ENCODE results near the gene SH3RF2.
A peak's percentile ranks its signal among the peaks of the same experiment; 100 is the strongest.

The SH3RF2 gene

GRCh38 chr5:146013761-146014160 is 77.4 kb downstream of the SH3RF2 start:
- no peaks in the 10 kb centered on the region for H3K27me3 ChIP-seq (ENCODE audit: insufficient read depth, low read length, poor library complexity)

DNA sequence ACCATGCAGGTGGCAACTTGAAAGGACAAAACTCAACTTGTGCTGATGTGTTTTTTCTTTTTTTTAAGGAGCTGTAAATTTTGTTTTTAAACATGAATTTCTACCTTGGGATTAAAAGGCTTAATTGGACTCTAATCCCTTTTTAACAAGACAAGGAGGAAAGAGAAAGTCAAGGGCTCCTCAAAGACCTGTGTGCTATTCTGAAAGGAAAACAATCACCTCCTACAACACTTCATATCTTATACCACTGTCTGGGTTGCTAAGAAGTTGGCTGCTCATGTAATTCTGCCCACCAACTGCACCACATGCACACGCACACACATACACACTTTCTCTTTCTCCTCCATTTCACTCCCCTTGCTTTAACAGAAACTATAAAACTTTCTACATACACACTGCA is 78.6 kb downstream of the SH3RF2 start:
- no peak for DNase-seq
- Histone ChIP-seq H3K9ac (ENCODE audit: low read length) (no peak overlapping the region), H4K8ac (ENCODE audit: low read depth, low read length) (no peak overlapping the region), H3K18ac (ENCODE audit: low read length) (no peak overlapping the region), H3K36me3 (ENCODE audit: control insufficient read depth, insufficient read depth, low read length) (no peaks in the 10 kb centered on the region), H3K4me3 (ENCODE audit: low read length) (no peak overlapping the region), H3K4ac (ENCODE audit: low read depth, low read length) (no peak overlapping the region), H2BK120ac (ENCODE audit: low read depth, low read length) (no peak overlapping the region), H2BK15ac (replicated peaks; ENCODE audit: low read depth) (no peak overlapping the region), H2BK5ac (ENCODE audit: low read length) (no peak overlapping the region), H3K27ac (ENCODE audit: low read depth, low read length) (no peak overlapping the region), H3K4me1 (ENCODE audit: control insufficient read depth, low read depth, low read length) (no peaks in the 10 kb centered on the region), H3K4me2 (ENCODE audit: low read length) (no peak overlapping the region), H3K79me2 (ENCODE audit: control insufficient read depth, insufficient read depth, low read length) (no peaks in the 10 kb centered on the region), H3K23ac (ENCODE audit: low read length) (no peak overlapping the region), H3K79me1 (ENCODE audit: low read length) (no peaks in the 10 kb centered on the region), H2AK5ac (ENCODE audit: low read length) (no peak overlapping the region), H3K27me3 (ENCODE audit: insufficient read depth, low read length, poor library complexity) (no peaks in the 10 kb centered on the region), H4K5ac (ENCODE audit: low read length) (no peak overlapping the region), H3K56ac (ENCODE audit: low read length) (no peak overlapping the region)
- no CpG with 5 or more reads among the region's 1 CpG for WGBS (ENCODE audit: extremely low coverage, insufficient coverage, low lambda C conversion rate)

More at GRCh38 chr5:146013761-146014160, 77.4 kb downstream of the SH3RF2 start:
- WGBS (ENCODE audit: extremely low coverage, insufficient coverage, low lambda C conversion rate), result no CpG with 5 or more reads among the region's 9 CpGs
- no peak overlapping the region for H3K9ac ChIP-seq (ENCODE audit: low read length)
- no peak overlapping the region for H3K4me2 ChIP-seq (ENCODE audit: low read length)
- no peak overlapping the region for H4K8ac ChIP-seq (ENCODE audit: low read depth, low read length)
- H3K79me2 ChIP-seq (ENCODE audit: control insufficient read depth, insufficient read depth, low read length), result no peaks in the 10 kb centered on the region
- H3K36me3 ChIP-seq (ENCODE audit: control insufficient read depth, insufficient read depth, low read length), result no peaks in the 10 kb centered on the region
- no peak overlapping the region for H2BK5ac ChIP-seq (ENCODE audit: low read length)
- no peak overlapping the region for H2AK5ac ChIP-seq (ENCODE audit: low read length)
- no peak overlapping the region for H2BK15ac ChIP-seq (replicated peaks; ENCODE audit: low read depth)
- H3K79me1 ChIP-seq (ENCODE audit: low read length), result no peaks in the 10 kb centered on the region
- no peak overlapping the region for H3K56ac ChIP-seq (ENCODE audit: low read length)
- H2BK120ac ChIP-seq (ENCODE audit: low read depth, low read length), result no peak overlapping the region
- H3K18ac ChIP-seq (ENCODE audit: low read length), result no peak overlapping the region
- H3K27ac ChIP-seq (ENCODE audit: low read depth, low read length), result no peak overlapping the region
- H3K4ac ChIP-seq (ENCODE audit: low read depth, low read length), result no peak overlapping the region
- H3K23ac ChIP-seq (ENCODE audit: low read length), result no peak overlapping the region
- DNase-seq, result no peak
- no peaks in the 10 kb centered on the region for H3K4me1 ChIP-seq (ENCODE audit: control insufficient read depth, low read depth, low read length)
- no peak overlapping the region for H4K5ac ChIP-seq (ENCODE audit: low read length)
- H3K4me3 ChIP-seq (ENCODE audit: low read length), result no peak overlapping the region

- Histone ChIP-seq H3K18ac (ENCODE audit: low read length) (no peak overlapping the region), H2BK15ac (replicated peaks; ENCODE audit: low read depth) (no peak overlapping the region), H3K4ac (ENCODE audit: low read depth, low read length) (no peak overlapping the region), H3K4me1 (ENCODE audit: control insufficient read depth, low read depth, low read length) (no peaks in the 10 kb centered on the region), H3K9ac (ENCODE audit: low read length) (no peak overlapping the region), H4K8ac (ENCODE audit: low read depth, low read length) (no peak overlapping the region), H3K36me3 (ENCODE audit: control insufficient read depth, insufficient read depth, low read length) (no peaks in the 10 kb centered on the region), H3K56ac (ENCODE audit: low read length) (no peak overlapping the region), H3K23ac (ENCODE audit: low read length) (peak overlapping the region; percentile 37), H2BK120ac (ENCODE audit: low read depth, low read length) (no peak overlapping the region), H2AK5ac (ENCODE audit: low read length) (no peak overlapping the region), H3K27me3 (ENCODE audit: insufficient read depth, low read length, poor library complexity) (no peaks in the 10 kb centered on the region), H3K27ac (ENCODE audit: low read depth, low read length) (no peak overlapping the region), H3K4me3 (ENCODE audit: low read length) (no peak overlapping the region), H4K5ac (ENCODE audit: low read length) (no peak overlapping the region), H3K79me1 (ENCODE audit: low read length) (no peaks in the 10 kb centered on the region), H3K79me2 (ENCODE audit: control insufficient read depth, insufficient read depth, low read length) (no peaks in the 10 kb centered on the region), H3K4me2 (ENCODE audit: low read length) (no peak overlapping the region), H2BK5ac (ENCODE audit: low read length) (no peak overlapping the region)
- WGBS (ENCODE audit: extremely low coverage, insufficient coverage, low lambda C conversion rate), result no CpG with 5 or more reads among the region's 4 CpGs
- no peak for DNase-seq
These were observed 80.5 kb downstream of the SH3RF2 start for GRCh38 chr5:146016764-146017484.

GRCh38 chr5:146018514-146019375 is 82.4 kb downstream of the SH3RF2 start:
- Histone ChIP-seq H3K79me2 (ENCODE audit: control insufficient read depth, insufficient read depth, low read length) (no peaks in the 10 kb centered on the region), H3K4me3 (ENCODE audit: low read length) (no peak overlapping the region), H3K9ac (ENCODE audit: low read length) (no peak overlapping the region), H3K27me3 (ENCODE audit: insufficient read depth, low read length, poor library complexity) (no peaks in the 10 kb centered on the region), H2BK5ac (ENCODE audit: low read length) (no peak overlapping the region), H3K23ac (ENCODE audit: low read length) (no peak overlapping the region), H4K8ac (ENCODE audit: low read depth, low read length) (no peak overlapping the region), H4K5ac (ENCODE audit: low read length) (no peak overlapping the region), H3K56ac (ENCODE audit: low read length) (no peak overlapping the region), H3K4me1 (ENCODE audit: control insufficient read depth, low read depth, low read length) (no peaks in the 10 kb centered on the region), H2BK15ac (replicated peaks; ENCODE audit: low read depth) (no peak overlapping the region), H3K79me1 (ENCODE audit: low read length) (no peaks in the 10 kb centered on the region), H3K18ac (ENCODE audit: low read length) (no peak overlapping the region), H3K4ac (ENCODE audit: low read depth, low read length) (no peak overlapping the region), H2AK5ac (ENCODE audit: low read length) (no peak overlapping the region), H2BK120ac (ENCODE audit: low read depth, low read length) (no peak overlapping the region), H3K36me3 (ENCODE audit: control insufficient read depth, insufficient read depth, low read length) (no peaks in the 10 kb centered on the region), H3K27ac (ENCODE audit: low read depth, low read length) (no peak overlapping the region), H3K4me2 (ENCODE audit: low read length) (no peak overlapping the region)
- no CpG with 5 or more reads among the region's 5 CpGs for WGBS (ENCODE audit: extremely low coverage, insufficient coverage, low lambda C conversion rate)
- DNase-seq, result no peak

- Histone ChIP-seq H3K27ac (ENCODE audit: low read depth, low read length) (no peak overlapping the region), H2BK15ac (replicated peaks; ENCODE audit: low read depth) (no peak overlapping the region), H3K4ac (ENCODE audit: low read depth, low read length) (no peak overlapping the region), H3K9ac (ENCODE audit: low read length) (no peak overlapping the region), H3K4me2 (ENCODE audit: low read length) (no peak overlapping the region), H3K79me1 (ENCODE audit: low read length) (no peaks in the 10 kb centered on the region), H3K79me2 (ENCODE audit: control insufficient read depth, insufficient read depth, low read length) (no peaks in the 10 kb centered on the region), H4K5ac (ENCODE audit: low read length) (no peak overlapping the region), H4K8ac (ENCODE audit: low read depth, low read length) (no peak overlapping the region), H3K18ac (ENCODE audit: low read length) (no peak overlapping the region), H3K4me1 (ENCODE audit: control insufficient read depth, low read depth, low read length) (no peaks in the 10 kb centered on the region), H2BK5ac (ENCODE audit: low read length) (no peak overlapping the region), H3K56ac (ENCODE audit: low read length) (no peak overlapping the region), H3K23ac (ENCODE audit: low read length) (no peak overlapping the region), H2AK5ac (ENCODE audit: low read length) (no peak overlapping the region), H3K27me3 (ENCODE audit: insufficient read depth, low read length, poor library complexity) (no peaks in the 10 kb centered on the region), H3K4me3 (ENCODE audit: low read length) (no peak overlapping the region), H3K36me3 (ENCODE audit: control insufficient read depth, insufficient read depth, low read length) (no peaks in the 10 kb centered on the region), H2BK120ac (ENCODE audit: low read depth, low read length) (no peak overlapping the region)
- no peak for DNase-seq
- WGBS (ENCODE audit: extremely low coverage, insufficient coverage, low lambda C conversion rate), result no CpG with 5 or more reads among the region's 2 CpGs
These were observed 83.7 kb downstream of the SH3RF2 start for GRCh38 chr5:146020100-146020499.
